HCT116 (cell line): ENCODE measurements around the gene ZMYM4. TPM values are rescaled to one million over a fixed set of nuclear protein-coding genes. Genes with fewer than 3 reads are reported as not detected.

Experiments used
- ATAC-seq: fragments of 200-7000 bp; cut with Tn5 transposase; 2 replicates; pipeline ENCODE4 v1.9.1; 2020; ENCODE audit warnings: mild to moderate bottlenecking, moderate library complexity
- BruUV-seq: library from RNA; stranded (reverse); fragments of 400-500 nt; replicated peaks from 2 replicates; lab custom pipeline; 2021; lab: Mats Ljungman, UMichigan
- CTCF ChIA-PET: fragments of 300-600 bp; sonication (Branson Sonifier 250); formaldehyde crosslinking; loops from one replicate; lab custom pipeline; 2021; ENCODE audit warnings: antibody characterized with exemption; lab: Charles Lee
- POLR2A ChIA-PET: fragments of 300-600, 350-600 bp; sonication (Branson Sonifier 250); formaldehyde crosslinking; loops from one replicate; lab custom pipeline; 2021; ENCODE audit warnings: antibody characterized with exemption; lab: Charles Lee
- RAD21 ChIA-PET, 2 experiments: fragments of 300-600 bp; sonication (Branson Sonifier 250); formaldehyde crosslinking; loops; one replicate each; lab custom pipeline; 2023; ENCODE audit warnings: low total read pairs in 2 of 2; ENCODE audit not compliant: uncharacterized antibody in 2 of 2, unreplicated experiment in 2 of 2, low non-redundant PET in 1 of 2; lab: Charles Lee
- DNase-seq: peaks from one replicate; pipeline ENCODE4 v3.0.0-alpha.2; 2010; ENCODE audit warnings: low read depth, low spot score
- H2AFZ ChIP-seq: fragments of 200-600 bp; shearing (Covaris generic), sonication (generic); 2 replicates; pipeline ENCODE4 v1.6.1; 2017; ENCODE audit warnings: low read depth, mixed run types, mixed read lengths, antibody characterized with exemption, low read length; ENCODE audit not compliant: poor library complexity, severe bottlenecking
- H3K27ac ChIP-seq: 2 replicates; pipeline ENCODE4 v1.5.1; 2012; ENCODE audit warnings: low read depth, low read length
- H3K27me3 ChIP-seq: fragments of 200-600 bp; sonication (generic); 2 replicates; pipeline ENCODE4 v1.6.1; 2016; ENCODE audit warnings: mixed run types, low read length, mixed read lengths; ENCODE audit not compliant: insufficient read depth
- H3K36me3 ChIP-seq, 2 experiments: fragments of 200-500 bp in 1 of 2; fragments of 200-600 bp in 1 of 2; sonication (Bioruptor generic) in 1 of 2; sonication (generic) in 1 of 2; 2 replicates each; pipeline versions ENCODE4 v1.5.1 to v1.6.1; 2014 to 2016; ENCODE audit warnings: low read length in 2 of 2, inconsistent platforms in 1 of 2, mixed read lengths in 1 of 2, mixed run types in 1 of 2; ENCODE audit not compliant: insufficient read depth in 2 of 2, control insufficient read depth in 1 of 2
- H3K4me1 ChIP-seq, 2 experiments: fragments of 200-600 bp in 1 of 2; sonication (generic) in 1 of 2; 2 replicates each; pipeline versions ENCODE4 v1.5.1 to v1.6.1; 2012 to 2017; ENCODE audit warnings: low read length in 2 of 2, inconsistent platforms in 1 of 2, mild to moderate bottlenecking in 1 of 2, mixed read lengths in 1 of 2, mixed run types in 1 of 2, moderate library complexity in 1 of 2; ENCODE audit not compliant: insufficient read depth in 2 of 2, control insufficient read depth in 1 of 2
- H3K4me2 ChIP-seq: fragments of 200-600 bp; sonication (generic); 2 replicates; pipeline ENCODE4 v1.6.1; 2017; ENCODE audit warnings: mixed run types, low read length, mixed read lengths
- H3K4me3 ChIP-seq, 2 experiments: fragments of 200-600 bp in 1 of 2; sonication (generic) in 1 of 2; replicated peaks in 1 of 2; 2 replicates each; pipeline ENCODE4 v1.5.1; 2011 to 2016; ENCODE audit warnings: low read length in 2 of 2, control low read depth in 1 of 2, low read depth in 1 of 2, mild to moderate bottlenecking in 1 of 2, mixed read lengths in 1 of 2, mixed run types in 1 of 2
- H3K79me2 ChIP-seq: fragments of 200-600 bp; sonication (generic); 2 replicates; pipeline ENCODE4 v1.6.1; 2017; ENCODE audit warnings: mild to moderate bottlenecking, mixed run types, low read length, moderate library complexity, mixed read lengths; ENCODE audit not compliant: insufficient read depth
- H3K9ac ChIP-seq: fragments of 200-600 bp; sonication (generic); 2 replicates; pipeline ENCODE4 v1.6.1; 2016; ENCODE audit warnings: low read length, mixed read lengths
- H3K9me2 ChIP-seq: fragments of 200-600 bp; sonication (generic), shearing (Covaris generic); 2 replicates; pipeline ENCODE4 v1.6.1; 2017; ENCODE audit warnings: mixed run types, mild to moderate bottlenecking, moderate library complexity; ENCODE audit not compliant: insufficient read depth
- H3K9me3 ChIP-seq, 2 experiments: fragments of 200-500 bp in 1 of 2; fragments of 200-600 bp in 1 of 2; sonication (Bioruptor generic) in 1 of 2; sonication (generic) in 1 of 2; 2 replicates each; pipeline ENCODE4 v1.6.1; 2014 to 2017; ENCODE audit warnings: low read length in 2 of 2, mixed read lengths in 2 of 2, inconsistent platforms in 1 of 2, low read depth in 1 of 2, mild to moderate bottlenecking in 1 of 2, mixed run types in 1 of 2, moderate library complexity in 1 of 2; ENCODE audit not compliant: control insufficient read depth in 1 of 2, insufficient read depth in 1 of 2
- H4K20me1 ChIP-seq: fragments of 200-600 bp; sonication (generic), shearing (Covaris generic); 2 replicates; pipeline ENCODE4 v1.6.1; 2017; ENCODE audit warnings: mixed run types, mild to moderate bottlenecking, moderate library complexity; ENCODE audit not compliant: insufficient read depth
- ATF3 ChIP-seq: IDR thresholded peaks from 2 replicates; pipeline ENCODE4 v1.6.1; 2012
- CTCF ChIP-seq, 3 experiments: fragments of 200-600 bp in 1 of 3; sonication (generic) in 1 of 3; IDR thresholded peaks in 2 of 3; conservative IDR thresholded peaks in 1 of 3; 2 replicates each; pipeline ENCODE4 v1.5.1; 2012 to 2017; ENCODE audit warnings: low read depth in 2 of 3, low read length in 2 of 3, antibody characterized with exemption in 1 of 3, borderline replicate concordance in 1 of 3, control low read depth in 1 of 3, mild to moderate bottlenecking in 1 of 3, mixed read lengths in 1 of 3, mixed run types in 1 of 3, moderate library complexity in 1 of 3; ENCODE audit not compliant: insufficient read depth in 1 of 3
- EGR1 ChIP-seq: IDR thresholded peaks from 2 replicates; pipeline ENCODE4 v1.6.1; 2012; ENCODE audit warnings: low read depth
- ELF1 ChIP-seq: IDR thresholded peaks from 2 replicates; pipeline ENCODE4 v1.6.1; 2012; ENCODE audit warnings: low read depth, borderline replicate concordance
- EZH2 ChIP-seq: fragments of 200-600 bp; sonication (generic); IDR thresholded peaks from 2 replicates; pipeline ENCODE4 v1.6.1; 2017; ENCODE audit warnings: antibody characterized with exemption, mixed run types
- EZH2phosphoT487 ChIP-seq: fragments of 200-600 bp; IDR thresholded peaks from 2 replicates; pipeline ENCODE4 v1.6.1; 2018; ENCODE audit warnings: antibody characterized with exemption, borderline replicate concordance
- FOSL1 ChIP-seq: IDR thresholded peaks from 2 replicates; pipeline ENCODE4 v1.6.1; 2012; ENCODE audit warnings: low read depth
- MAX ChIP-seq: IDR thresholded peaks from 2 replicates; pipeline ENCODE4 v1.6.1; 2012
- POLR2A ChIP-seq: IDR thresholded peaks from 2 replicates; pipeline ENCODE4 v1.7.0; 2011; ENCODE audit warnings: borderline replicate concordance; ENCODE audit not compliant: insufficient read depth, insufficient read length; ENCODE audit errors: extremely low read depth
- POLR2AphosphoS5 ChIP-seq: IDR thresholded peaks from 2 replicates; pipeline ENCODE4 v1.6.1; 2011; ENCODE audit warnings: mild to moderate bottlenecking, low read depth, low read length, moderate library complexity
- SIN3A ChIP-seq: IDR thresholded peaks from 2 replicates; pipeline ENCODE4 v1.6.1; 2012; ENCODE audit warnings: low read depth
- SRF ChIP-seq: IDR thresholded peaks from 2 replicates; pipeline ENCODE4 v1.6.1; 2012; ENCODE audit warnings: low read depth
- YY1 ChIP-seq: IDR thresholded peaks from 2 replicates; pipeline ENCODE4 v1.6.1; 2011; ENCODE audit warnings: low read length, low read depth, moderate library complexity, mild to moderate bottlenecking; ENCODE audit not compliant: insufficient replicate concordance; ENCODE audit errors: extremely low read depth
- ZBTB33 ChIP-seq: IDR thresholded peaks from 2 replicates; pipeline ENCODE4 v1.6.1; 2011; ENCODE audit warnings: mild to moderate bottlenecking, low read length, moderate library complexity; ENCODE audit not compliant: insufficient replicate concordance; ENCODE audit errors: extremely low read depth
- ZFX ChIP-seq: fragments of 450-650 bp; IDR thresholded peaks from 2 replicates; pipeline ENCODE4 v1.6.1; 2017
- intact Hi-C: fragments of 100-400 bp; cut with micrococcal nuclease; formaldehyde crosslinking; loops from 2 replicates; pipeline ENCODE4 v1.10.0; 2022
- total RNA-seq: library from RNA; stranded (reverse); gene quantifications from one replicate; pipeline ENCODE4 v1.2.1, GENCODE V29; 2021; ENCODE audit not compliant: unreplicated experiment
- TF ChIP-seq, protein P1 (sequence below): IDR thresholded peaks from 2 replicates; pipeline ENCODE4 v1.6.1; 2012; ENCODE audit warnings: low read depth

Gene ZMYM4
- total RNA-seq, 1 experiment from 2014 or later: 58.0 TPM

DNA sequence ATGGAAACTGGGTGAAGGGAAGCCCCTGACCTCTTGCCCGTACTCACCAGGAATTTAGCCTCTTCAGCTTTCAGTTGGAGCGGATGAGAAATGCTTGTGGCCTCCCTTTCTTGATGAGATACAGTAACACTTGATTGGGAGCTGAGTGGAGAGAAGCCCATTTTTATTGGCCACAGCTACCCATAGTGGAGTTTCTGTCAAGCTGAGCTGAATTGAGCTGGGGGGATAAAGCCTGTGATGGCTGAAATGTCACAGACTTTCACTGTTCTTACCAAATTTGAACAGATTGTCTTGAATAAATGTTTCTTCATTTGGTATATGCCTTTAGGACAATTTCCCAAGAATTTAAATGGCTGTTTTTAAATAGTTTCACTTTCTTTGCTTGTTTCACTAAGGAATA, 125.9 kb downstream of the ZMYM4 start:
- Histone ChIP-seq H3K36me3 (peaks cover 26 to 34% of the 10 kb centered on the region in 2 experiments), H3K9ac (no peak overlapping the region), H3K79me2 (no peaks in the 10 kb centered on the region), H4K20me1 (no peaks in the 10 kb centered on the region; the same call in 1 of the 2 replicates), H3K4me1 (no peaks in the 10 kb centered on the region), H3K27me3 (no peaks in the 10 kb centered on the region), H2AFZ (no peak overlapping the region), H3K9me2 (no peaks in the 10 kb centered on the region), H3K9me3 (no peaks in the 10 kb centered on the region), H3K4me3 (no peak overlapping the region), H3K27ac (no peak overlapping the region), H3K4me2 (no peak overlapping the region)
- CTCF ChIA-PET: no interaction called here
- DNase-seq (no peak), ATAC-seq (no peak)
- POLR2A ChIA-PET: interaction anchor here (0.7 kb wide), 1 partner anchor 11 kb away, joined by 3 read pairs; no protein-coding TSS in a partner anchor
- TF ChIP-seq MAX (no peak), EGR1 (no peak), SIN3A (no peak), POLR2AphosphoS5 (no peak), ATF3 (no peak), SRF (no peak), ZFX (no peak), CTCF (IDR thresholded peaks at IDR 0.05 in 2 of 3, conservative IDR thresholded peaks at IDR 0.05 in 1 of 3; ENCODE audit: borderline replicate concordance in 1 of 3, insufficient read depth in 1 of 3, low read depth in 2 of 3, low read length in 2 of 3) (no peak), ZBTB33 (no peak), EZH2 (no peak), EZH2phosphoT487 (no peak), POLR2A (no peak), YY1 (no peak), ELF1 (no peak), FOSL1 (no peak)
- TF ChIP-seq, protein P1, sequence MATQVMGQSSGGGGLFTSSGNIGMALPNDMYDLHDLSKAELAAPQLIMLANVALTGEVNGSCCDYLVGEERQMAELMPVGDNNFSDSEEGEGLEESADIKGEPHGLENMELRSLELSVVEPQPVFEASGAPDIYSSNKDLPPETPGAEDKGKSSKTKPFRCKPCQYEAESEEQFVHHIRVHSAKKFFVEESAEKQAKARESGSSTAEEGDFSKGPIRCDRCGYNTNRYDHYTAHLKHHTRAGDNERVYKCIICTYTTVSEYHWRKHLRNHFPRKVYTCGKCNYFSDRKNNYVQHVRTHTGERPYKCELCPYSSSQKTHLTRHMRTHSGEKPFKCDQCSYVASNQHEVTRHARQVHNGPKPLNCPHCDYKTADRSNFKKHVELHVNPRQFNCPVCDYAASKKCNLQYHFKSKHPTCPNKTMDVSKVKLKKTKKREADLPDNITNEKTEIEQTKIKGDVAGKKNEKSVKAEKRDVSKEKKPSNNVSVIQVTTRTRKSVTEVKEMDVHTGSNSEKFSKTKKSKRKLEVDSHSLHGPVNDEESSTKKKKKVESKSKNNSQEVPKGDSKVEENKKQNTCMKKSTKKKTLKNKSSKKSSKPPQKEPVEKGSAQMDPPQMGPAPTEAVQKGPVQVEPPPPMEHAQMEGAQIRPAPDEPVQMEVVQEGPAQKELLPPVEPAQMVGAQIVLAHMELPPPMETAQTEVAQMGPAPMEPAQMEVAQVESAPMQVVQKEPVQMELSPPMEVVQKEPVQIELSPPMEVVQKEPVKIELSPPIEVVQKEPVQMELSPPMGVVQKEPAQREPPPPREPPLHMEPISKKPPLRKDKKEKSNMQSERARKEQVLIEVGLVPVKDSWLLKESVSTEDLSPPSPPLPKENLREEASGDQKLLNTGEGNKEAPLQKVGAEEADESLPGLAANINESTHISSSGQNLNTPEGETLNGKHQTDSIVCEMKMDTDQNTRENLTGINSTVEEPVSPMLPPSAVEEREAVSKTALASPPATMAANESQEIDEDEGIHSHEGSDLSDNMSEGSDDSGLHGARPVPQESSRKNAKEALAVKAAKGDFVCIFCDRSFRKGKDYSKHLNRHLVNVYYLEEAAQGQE: no peak
- RAD21 ChIA-PET: no interaction called here
- BruUV-seq: no TSS peak
- intact Hi-C loops: no loop called here
